DOHH2 (cell line): ENCODE data around the gene GLUD2.
"Not testable (repeated sequence)": the region's sequence is repeated elsewhere in the genome, so short reads cannot be mapped to it uniquely, and the experiment has no call there.

Experiments used
- H3F3A ChIP-seq: fragments of 200-600 bp; sonication (generic), shearing (Covaris generic); 2 replicates; pipeline ENCODE4 v1.6.0; 2016; ENCODE audit warnings: antibody characterized with exemption, mild to moderate bottlenecking; ENCODE audit not compliant: control insufficient read depth, insufficient read depth
- H3K27ac ChIP-seq: fragments of 200-600 bp; sonication (generic); 2 replicates; pipeline ENCODE4 v1.5.1; 2014; ENCODE audit warnings: low read depth, mild to moderate bottlenecking, low read length, moderate library complexity
- H3K27me3 ChIP-seq: fragments of 200-600 bp; sonication (generic); 2 replicates; pipeline ENCODE4 v1.6.1; 2014; ENCODE audit warnings: mild to moderate bottlenecking, low read length, mixed read lengths; ENCODE audit not compliant: control insufficient read depth
- H3K36me3 ChIP-seq: fragments of 200-600 bp; sonication (generic); 2 replicates; pipeline ENCODE4 v1.6.1; 2014; ENCODE audit warnings: mild to moderate bottlenecking, low read length, moderate library complexity, mixed read lengths; ENCODE audit not compliant: control insufficient read depth
- H3K4me1 ChIP-seq: fragments of 200-600 bp; sonication (generic); 2 replicates; pipeline ENCODE4 v1.6.1; 2014; ENCODE audit warnings: mild to moderate bottlenecking, low read length, mixed read lengths; ENCODE audit not compliant: control insufficient read depth
- H3K4me2 ChIP-seq: fragments of 200-600 bp; sonication (generic); 2 replicates; pipeline ENCODE4 v1.6.0; 2014; ENCODE audit warnings: mild to moderate bottlenecking, low read length, moderate library complexity
- H3K4me3 ChIP-seq: fragments of 200-600 bp; sonication (generic); 2 replicates; pipeline ENCODE4 v1.5.1; 2014; ENCODE audit warnings: mild to moderate bottlenecking, low read length, mixed read lengths
- H3K79me2 ChIP-seq: fragments of 200-600 bp; sonication (generic); 2 replicates; pipeline ENCODE4 v1.6.1; 2014; ENCODE audit warnings: mild to moderate bottlenecking, low read length, mixed read lengths; ENCODE audit not compliant: control insufficient read depth
- H3K9me2 ChIP-seq: fragments of 200-600 bp; sonication (generic); replicated peaks from 2 replicates; pipeline ENCODE4 v1.6.1; 2014; ENCODE audit warnings: mild to moderate bottlenecking, low read length, mixed read lengths; ENCODE audit not compliant: control insufficient read depth
- H3K9me3 ChIP-seq: fragments of 200-600 bp; sonication (generic); 2 replicates; pipeline ENCODE4 v1.6.1; 2014; ENCODE audit warnings: antibody characterized with exemption, low read length, mixed read lengths; ENCODE audit not compliant: control insufficient read depth, insufficient read depth
- H4K20me1 ChIP-seq: fragments of 200-600 bp; sonication (generic); 2 replicates; pipeline ENCODE4 v1.6.0; 2014; ENCODE audit warnings: low read depth, mild to moderate bottlenecking, antibody characterized with exemption, low read length, moderate library complexity; ENCODE audit not compliant: control insufficient read depth, insufficient read depth
- CTCF ChIP-seq: fragments of 200-600 bp; sonication (generic); IDR thresholded peaks from one replicate; pipeline ENCODE4 v1.5.1; 2014; ENCODE audit warnings: antibody characterized with exemption, mild to moderate bottlenecking, low read depth, low read length; ENCODE audit not compliant: poor library complexity, severe bottlenecking
- EZH2phosphoT487 ChIP-seq: fragments of 200-600 bp; sonication (generic); IDR thresholded peaks from 2 replicates; pipeline ENCODE4 v1.6.1; 2017; ENCODE audit warnings: borderline replicate concordance, mild to moderate bottlenecking, antibody characterized with exemption, low read length, moderate library complexity, mixed read lengths

GLUD2 gene

GRCh38 chrX:121047441-121048419, at the start of gene GLUD2:
GLUD2 (plus strand) TSS chrX:121047610; CDS start chrX:121047685, 75 bp downstream.
- H3K4me1 ChIP-seq, H3K36me3 ChIP-seq, H3K4me3 ChIP-seq, H3K27ac ChIP-seq, H4K20me1 ChIP-seq, H3K4me2 ChIP-seq, H3K79me2 ChIP-seq, H3K9me2 ChIP-seq, H3K9me3 ChIP-seq, H3F3A ChIP-seq, H3K27me3 ChIP-seq: not testable (repeated sequence)

- H3K4me3 ChIP-seq, result no peak overlapping the region
Measured at GRCh38 chrX:120999413-120999812, 48.0 kb upstream of the GLUD2 start.

GRCh38 chrX:121000589-121000988, 46.8 kb upstream of the GLUD2 start:
- Histone ChIP-seq H3K79me2 (no peaks in the 10 kb centered on the region), H3K36me3 (no peaks in the 10 kb centered on the region), H3K4me2 (no peak overlapping the region), H4K20me1 (no peaks in the 10 kb centered on the region), H3K4me3 (no peak overlapping the region), H3K27me3 (no peaks in the 10 kb centered on the region), H3K4me1 (peaks cover 12% of the 10 kb centered on the region), H3K9me2 (no peaks in the 10 kb centered on the region), H3F3A (no peaks in the 10 kb centered on the region), H3K9me3 (no peaks in the 10 kb centered on the region), H3K27ac (no peak overlapping the region)
- peak; percentile 38 for TF ChIP-seq CTCF
- TF ChIP-seq EZH2phosphoT487, result no peak

More at GRCh38 chrX:120999413-120999812, 48.0 kb upstream of the GLUD2 start:
- Histone ChIP-seq H3K27me3 (no peaks in the 10 kb centered on the region), H4K20me1 (no peaks in the 10 kb centered on the region), H3K4me1 (peaks cover 12% of the 10 kb centered on the region), H3K9me3 (no peaks in the 10 kb centered on the region), H3K4me2 (peak overlapping the region; percentile 26; the same call in 1 of the 2 replicates), H3K27ac (no peak overlapping the region), H3K9me2 (no peaks in the 10 kb centered on the region), H3K36me3 (no peaks in the 10 kb centered on the region), H3F3A (no peaks in the 10 kb centered on the region), H3K79me2 (no peaks in the 10 kb centered on the region)
- no peak for TF ChIP-seq EZH2phosphoT487
- no peak for TF ChIP-seq CTCF

GRCh38 chrX:121008920-121009319, 38.5 kb upstream of the GLUD2 start:
- H3K79me2 ChIP-seq, result no peaks in the 10 kb centered on the region
- no peaks in the 10 kb centered on the region for H3F3A ChIP-seq
- H3K36me3 ChIP-seq, result no peaks in the 10 kb centered on the region
- TF ChIP-seq CTCF (no peak), EZH2phosphoT487 (no peak)
- no peaks in the 10 kb centered on the region for H3K4me1 ChIP-seq
- no peaks in the 10 kb centered on the region for H3K9me2 ChIP-seq
- no peak overlapping the region for H3K27ac ChIP-seq
- H3K27me3 ChIP-seq, result no peaks in the 10 kb centered on the region
- no peak overlapping the region for H3K4me2 ChIP-seq
- no peaks in the 10 kb centered on the region for H4K20me1 ChIP-seq
- no peak overlapping the region for H3K4me3 ChIP-seq
- H3K9me3 ChIP-seq, result no peaks in the 10 kb centered on the region
